GM12891 (cell line): ENCODE results near the gene MKX.

ENCODE experiments used
- PAX5 ChIP-seq: IDR thresholded peaks from 2 replicates; pipeline ENCODE4 v1.6.1; 2011; ENCODE audit warnings: low read length, moderate library complexity, mild to moderate bottlenecking; ENCODE audit not compliant: insufficient read depth, severe bottlenecking
- POLR2A ChIP-seq: IDR thresholded peaks from 2 replicates; pipeline ENCODE4 v1.6.1; 2011; ENCODE audit warnings: low read depth, low read length, control low read depth
- POLR2AphosphoS5 ChIP-seq: IDR thresholded peaks from 2 replicates; pipeline ENCODE4 v1.6.1; 2011; ENCODE audit warnings: low read depth, low read length, control low read depth
- POU2F2 ChIP-seq: IDR thresholded peaks from 2 replicates; pipeline ENCODE4 v1.6.1; 2011; ENCODE audit warnings: low read depth, mild to moderate bottlenecking, control low read depth, low read length, moderate library complexity
- SPI1 ChIP-seq: IDR thresholded peaks from 2 replicates; pipeline ENCODE4 v1.6.1; 2011; ENCODE audit warnings: low read depth, low read length, control low read depth
- TAF1 ChIP-seq: IDR thresholded peaks from 2 replicates; pipeline ENCODE4 v1.6.1; 2011; ENCODE audit warnings: low read depth, low read length, control low read depth

DNA sequence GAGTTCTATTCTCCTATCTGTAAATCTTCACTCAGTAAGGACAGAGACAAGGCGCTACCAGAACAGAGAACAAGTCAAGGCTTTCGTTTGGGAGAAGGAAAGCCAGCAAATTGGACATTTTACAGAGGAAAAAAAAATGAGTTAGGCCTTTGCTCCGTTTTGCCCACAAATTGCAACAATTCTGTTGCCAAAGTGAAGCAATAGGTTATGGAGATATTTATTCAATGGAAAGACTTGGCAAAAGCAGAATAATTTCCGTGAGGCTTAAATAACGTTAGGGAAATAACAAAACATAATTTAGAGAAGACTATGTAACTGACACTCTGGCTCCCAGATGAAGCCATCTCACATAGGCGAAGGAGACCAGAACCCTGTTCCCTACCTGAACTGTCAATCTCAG, 67.5 kb downstream of the MKX start:
- TF ChIP-seq POLR2A (no peak), TAF1 (no peak), POLR2AphosphoS5 (no peak), PAX5 (no peak), SPI1 (no peak), POU2F2 (no peak)
